PC-9 (cell line): ENCODE measurements around the gene GNAI1. TPM values are rescaled to one million over a fixed set of nuclear protein-coding genes. Genes with fewer than 3 reads are reported as not detected.

Experiments
- BruUV-seq: library from RNA; stranded (reverse); fragments of 400-500 nt; replicated peaks from 2 replicates; lab custom pipeline; 2021; lab: Mats Ljungman, UMichigan
- CTCF ChIA-PET: fragments of 300-600 bp; sonication (Branson Sonifier 250); formaldehyde crosslinking; loops from one replicate; lab custom pipeline; 2022; ENCODE audit warnings: antibody characterized with exemption; lab: Charles Lee
- POLR2A ChIA-PET: fragments of 300-600 bp; sonication (Branson Sonifier 250); formaldehyde crosslinking; loops from one replicate; lab custom pipeline; 2022; ENCODE audit warnings: antibody characterized with exemption; ENCODE audit not compliant: unreplicated experiment; lab: Charles Lee
- DNase-seq, 2 experiments: peaks; one replicate each; pipeline versions ENCODE4 v3.0.0 to v3.0.0-alpha.2; 2015 to 2022; ENCODE audit warnings: mixed read lengths in 1 of 2
- H2AFZ ChIP-seq: fragments of 200-600 bp; sonication (generic); 2 replicates; pipeline ENCODE4 v1.8.1; 2017; ENCODE audit warnings: antibody characterized with exemption
- H3F3A ChIP-seq: fragments of 200-600 bp; sonication (generic); 2 replicates; pipeline ENCODE4 v1.8.1; 2017; ENCODE audit warnings: antibody characterized with exemption, mild to moderate bottlenecking, low read depth; ENCODE audit not compliant: insufficient read depth
- H3K27ac ChIP-seq: fragments of 200-600 bp; sonication (generic); 2 replicates; pipeline ENCODE4 v1.6.1; 2016; ENCODE audit warnings: mixed run types
- H3K27me3 ChIP-seq: fragments of 200-600 bp; sonication (generic); 2 replicates; pipeline ENCODE4 v1.6.1; 2016; ENCODE audit warnings: low read depth, mixed run types; ENCODE audit not compliant: insufficient read depth
- H3K36me3 ChIP-seq: fragments of 200-600 bp; sonication (generic); 2 replicates; pipeline ENCODE4 v1.6.1; 2016; ENCODE audit warnings: low read depth, mixed run types
- H3K4me1 ChIP-seq: fragments of 200-600 bp; sonication (generic); replicated peaks from 2 replicates; pipeline ENCODE4 v1.6.1; 2016; ENCODE audit warnings: mixed run types; ENCODE audit not compliant: insufficient read depth
- H3K4me2 ChIP-seq: fragments of 200-600 bp; sonication (generic); 2 replicates; pipeline ENCODE4 v1.6.1; 2017; ENCODE audit warnings: mixed run types
- H3K4me3 ChIP-seq: fragments of 200-600 bp; sonication (generic); 2 replicates; pipeline ENCODE4 v1.6.1; 2016; ENCODE audit warnings: mixed run types
- H3K79me2 ChIP-seq: fragments of 200-600 bp; sonication (generic); 2 replicates; pipeline ENCODE4 v1.6.1; 2017; ENCODE audit warnings: low read depth, mixed run types
- H3K9me2 ChIP-seq: fragments of 200-600 bp; sonication (generic); 2 replicates; pipeline ENCODE4 v1.8.1; 2017; ENCODE audit warnings: mild to moderate bottlenecking; ENCODE audit not compliant: insufficient read depth
- H3K9me3 ChIP-seq: fragments of 200-600 bp; sonication (generic); 2 replicates; pipeline ENCODE4 v1.8.1; 2016; ENCODE audit warnings: low read depth; ENCODE audit not compliant: insufficient read depth
- H4K20me1 ChIP-seq: fragments of 200-600 bp; sonication (generic); 2 replicates; pipeline ENCODE4 v1.8.1; 2017; ENCODE audit not compliant: insufficient read depth
- EZH2 ChIP-seq: fragments of 200-600 bp; sonication (generic); IDR thresholded peaks from 2 replicates; pipeline ENCODE4 v1.8.0; 2017; ENCODE audit warnings: antibody characterized with exemption, low read depth
- intact Hi-C: fragments of 100-400 bp; cut with micrococcal nuclease; formaldehyde crosslinking; loops from one replicate; pipeline ENCODE4 v1.10.0; 2022; ENCODE audit not compliant: unreplicated experiment
- total RNA-seq: library from RNA; stranded (reverse); gene quantifications from 2 replicates; pipeline ENCODE4 v1.2.3, GENCODE V29; 2021
- TF ChIP-seq, protein P1 (sequence below): fragments of 200-600 bp; sonication (generic); conservative IDR thresholded peaks from 2 replicates; pipeline ENCODE4 v1.6.1; 2017; ENCODE audit warnings: mixed run types, antibody characterized with exemption, mild to moderate bottlenecking, moderate library complexity

GNAI1 gene
- total RNA-seq, 1 experiment from 2014 or later, result 16.8 TPM

DNA sequence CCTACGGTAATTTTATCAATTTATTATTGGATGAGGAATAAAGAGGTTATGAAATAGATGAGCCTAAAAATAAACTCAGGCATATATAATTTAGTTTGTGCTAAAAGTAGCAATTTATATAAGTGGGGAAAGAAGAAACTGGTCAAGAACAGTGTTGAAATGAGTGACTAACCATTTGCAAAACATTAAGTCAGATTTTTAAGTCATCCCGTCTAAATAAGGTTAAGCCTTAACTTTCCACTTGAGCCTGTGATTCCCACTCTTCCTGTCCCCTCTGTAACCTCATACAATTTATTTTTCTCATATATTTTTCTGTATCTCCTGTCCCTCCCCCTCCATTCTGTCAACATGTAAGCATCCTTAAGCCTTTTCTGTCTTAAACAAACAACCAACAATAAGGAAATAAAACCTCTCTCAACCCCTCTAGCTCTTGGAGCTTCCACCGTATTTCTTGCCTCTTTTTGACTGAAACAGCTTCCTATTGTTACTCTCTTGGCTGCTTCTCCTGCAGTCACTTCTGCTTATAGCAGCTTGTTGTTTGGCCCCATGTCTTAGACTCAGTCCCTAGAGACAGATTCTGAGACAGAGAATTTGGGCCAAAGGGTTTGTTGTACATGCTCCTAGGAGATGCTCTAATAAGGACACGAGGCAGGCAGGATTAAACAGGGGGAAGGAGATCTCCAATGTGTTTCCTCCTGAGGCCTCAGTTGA lies 109.7 kb downstream of the GNAI1 start:
- no peak for DNase-seq
- Histone ChIP-seq H3K79me2 (no peaks in the 10 kb centered on the region), H2AFZ (no peak overlapping the region), H3K4me2 (no peak overlapping the region), H3K4me3 (no peak overlapping the region), H3K9me2 (peaks cover 4% of the 10 kb centered on the region; the same call in 1 of the 2 replicates), H3K27ac (no peak overlapping the region), H4K20me1 (no peaks in the 10 kb centered on the region), H3F3A (no peaks in the 10 kb centered on the region), H3K36me3 (no peaks in the 10 kb centered on the region), H3K4me1 (no peaks in the 10 kb centered on the region), H3K9me3 (0 out of 2 replicates have a peak, but pooled peaks cover 3% of the 10 kb centered on the region), H3K27me3 (no peaks in the 10 kb centered on the region)
- intact Hi-C loops, result no loop called here
- POLR2A ChIA-PET, result no interaction called here
- no TSS peak for BruUV-seq
- CTCF ChIA-PET, result no interaction called here
- TF ChIP-seq, protein P1, sequence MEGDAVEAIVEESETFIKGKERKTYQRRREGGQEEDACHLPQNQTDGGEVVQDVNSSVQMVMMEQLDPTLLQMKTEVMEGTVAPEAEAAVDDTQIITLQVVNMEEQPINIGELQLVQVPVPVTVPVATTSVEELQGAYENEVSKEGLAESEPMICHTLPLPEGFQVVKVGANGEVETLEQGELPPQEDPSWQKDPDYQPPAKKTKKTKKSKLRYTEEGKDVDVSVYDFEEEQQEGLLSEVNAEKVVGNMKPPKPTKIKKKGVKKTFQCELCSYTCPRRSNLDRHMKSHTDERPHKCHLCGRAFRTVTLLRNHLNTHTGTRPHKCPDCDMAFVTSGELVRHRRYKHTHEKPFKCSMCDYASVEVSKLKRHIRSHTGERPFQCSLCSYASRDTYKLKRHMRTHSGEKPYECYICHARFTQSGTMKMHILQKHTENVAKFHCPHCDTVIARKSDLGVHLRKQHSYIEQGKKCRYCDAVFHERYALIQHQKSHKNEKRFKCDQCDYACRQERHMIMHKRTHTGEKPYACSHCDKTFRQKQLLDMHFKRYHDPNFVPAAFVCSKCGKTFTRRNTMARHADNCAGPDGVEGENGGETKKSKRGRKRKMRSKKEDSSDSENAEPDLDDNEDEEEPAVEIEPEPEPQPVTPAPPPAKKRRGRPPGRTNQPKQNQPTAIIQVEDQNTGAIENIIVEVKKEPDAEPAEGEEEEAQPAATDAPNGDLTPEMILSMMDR, result no peak
- TF ChIP-seq EZH2, result no peak

DNA sequence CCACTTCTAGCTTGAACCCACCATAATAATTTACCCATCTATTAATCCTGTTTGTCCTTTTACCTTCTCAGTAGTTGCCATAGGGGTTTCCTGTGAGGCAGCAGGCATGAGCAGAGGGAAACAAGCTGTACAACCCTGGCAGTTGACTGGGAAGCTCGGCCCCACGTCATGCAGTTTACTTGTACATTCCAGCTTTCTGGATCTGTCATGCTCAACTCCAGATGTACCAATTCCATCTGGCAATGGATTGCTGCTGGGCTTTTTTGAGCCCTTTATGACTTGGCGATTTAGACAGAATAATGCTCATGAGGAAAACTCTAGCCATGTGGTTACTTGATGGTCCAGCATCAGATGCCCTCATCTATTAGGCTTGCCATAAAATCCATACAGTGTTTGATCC lies 112.5 kb downstream of the GNAI1 start:
- Histone ChIP-seq H3K27ac (no peak overlapping the region), H3K4me2 (no peak overlapping the region), H3F3A (no peaks in the 10 kb centered on the region), H3K79me2 (no peaks in the 10 kb centered on the region), H4K20me1 (no peaks in the 10 kb centered on the region), H3K4me1 (no peaks in the 10 kb centered on the region), H3K9me2 (no peaks in the 10 kb centered on the region), H3K9me3 (0 out of 2 replicates have a peak, but pooled peaks cover 3% of the 10 kb centered on the region), H3K27me3 (no peaks in the 10 kb centered on the region), H3K4me3 (no peak overlapping the region), H2AFZ (no peak overlapping the region), H3K36me3 (no peaks in the 10 kb centered on the region)
- intact Hi-C loops, result no loop called here
- no peak for DNase-seq
- no TSS peak for BruUV-seq
- CTCF ChIA-PET, result no interaction called here
- no peak for TF ChIP-seq EZH2
- TF ChIP-seq, protein P1, result no peak
- POLR2A ChIA-PET, result no interaction called here

DNA sequence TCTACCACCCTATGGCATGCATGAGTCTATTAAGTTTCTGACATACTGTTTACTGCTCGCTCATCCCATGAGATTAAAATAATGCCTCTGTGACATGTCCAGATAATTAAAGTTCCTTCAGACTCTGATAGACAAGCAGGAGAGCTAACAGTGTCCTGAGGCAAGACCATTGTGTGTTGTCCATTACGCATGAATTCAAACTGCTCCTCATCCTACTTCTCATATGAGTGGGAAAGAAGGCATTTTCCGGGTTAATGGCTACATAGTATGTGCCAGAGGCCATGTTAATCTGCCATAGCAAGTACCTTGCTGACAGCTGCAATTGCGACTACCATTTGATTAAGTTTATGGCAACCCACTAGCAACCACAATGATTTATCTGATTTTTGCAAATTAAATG lies 113.3 kb downstream of the GNAI1 start:
- no peak overlapping the region for H2AFZ ChIP-seq
- H3K27me3 ChIP-seq, result no peaks in the 10 kb centered on the region
- no peaks in the 10 kb centered on the region for H4K20me1 ChIP-seq
- H3K4me2 ChIP-seq, result no peak overlapping the region
- no peak overlapping the region for H3K27ac ChIP-seq
- no TSS peak for BruUV-seq
- H3K79me2 ChIP-seq, result no peaks in the 10 kb centered on the region
- H3K9me2 ChIP-seq, result no peaks in the 10 kb centered on the region
- POLR2A ChIA-PET, result no interaction called here
- H3K9me3 ChIP-seq, result 0 out of 2 replicates have a peak, but pooled peaks cover 3% of the 10 kb centered on the region
- CTCF ChIA-PET, result no interaction called here
- no peak overlapping the region for H3K4me3 ChIP-seq
- H3K4me1 ChIP-seq, result no peaks in the 10 kb centered on the region
- H3F3A ChIP-seq, result no peaks in the 10 kb centered on the region
- no peak for TF ChIP-seq EZH2
- TF ChIP-seq, protein P1, result no peak
- intact Hi-C loops, result no loop called here
- H3K36me3 ChIP-seq, result no peaks in the 10 kb centered on the region
- no peak for DNase-seq
